ENCODE measurements around the gene TKFC.

DNA sequence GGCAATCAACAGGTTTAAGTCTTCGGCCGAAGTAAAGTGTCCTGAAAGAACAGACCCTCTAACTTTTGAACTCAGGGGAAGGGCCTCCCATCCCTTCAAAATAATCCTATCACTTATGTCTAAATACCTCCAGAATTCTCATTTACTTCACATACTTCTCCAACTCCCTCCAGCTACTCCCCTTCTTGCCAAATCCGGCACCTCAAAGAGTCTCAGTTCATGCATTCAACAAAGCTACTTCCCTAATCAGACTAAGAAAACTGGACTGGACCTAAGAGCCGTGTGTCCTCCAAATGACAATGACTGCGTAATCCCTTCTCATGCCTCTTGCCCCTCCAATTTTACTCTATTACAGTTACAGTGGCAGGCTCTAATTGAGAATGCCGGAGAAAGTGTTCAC is 1.4 kb upstream of the TKFC start:
- no peak for TF ChIP-seq EZH2 (IDR thresholded peaks at IDR 0.05; ENCODE audit: borderline replicate concordance, low read depth, low read length, poor library complexity, severe bottlenecking)
- TF ChIP-seq, protein P1, sequence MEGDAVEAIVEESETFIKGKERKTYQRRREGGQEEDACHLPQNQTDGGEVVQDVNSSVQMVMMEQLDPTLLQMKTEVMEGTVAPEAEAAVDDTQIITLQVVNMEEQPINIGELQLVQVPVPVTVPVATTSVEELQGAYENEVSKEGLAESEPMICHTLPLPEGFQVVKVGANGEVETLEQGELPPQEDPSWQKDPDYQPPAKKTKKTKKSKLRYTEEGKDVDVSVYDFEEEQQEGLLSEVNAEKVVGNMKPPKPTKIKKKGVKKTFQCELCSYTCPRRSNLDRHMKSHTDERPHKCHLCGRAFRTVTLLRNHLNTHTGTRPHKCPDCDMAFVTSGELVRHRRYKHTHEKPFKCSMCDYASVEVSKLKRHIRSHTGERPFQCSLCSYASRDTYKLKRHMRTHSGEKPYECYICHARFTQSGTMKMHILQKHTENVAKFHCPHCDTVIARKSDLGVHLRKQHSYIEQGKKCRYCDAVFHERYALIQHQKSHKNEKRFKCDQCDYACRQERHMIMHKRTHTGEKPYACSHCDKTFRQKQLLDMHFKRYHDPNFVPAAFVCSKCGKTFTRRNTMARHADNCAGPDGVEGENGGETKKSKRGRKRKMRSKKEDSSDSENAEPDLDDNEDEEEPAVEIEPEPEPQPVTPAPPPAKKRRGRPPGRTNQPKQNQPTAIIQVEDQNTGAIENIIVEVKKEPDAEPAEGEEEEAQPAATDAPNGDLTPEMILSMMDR (conservative IDR thresholded peaks at IDR 0.05; ENCODE audit: low read depth, low read length) = no peak

Measured in A673 (cell line).